B cell (primary cell): ENCODE results near the gene GRIK2.

Experiments
- EZH2 ChIP-seq: IDR thresholded peaks from 2 replicates; pipeline ENCODE4 v1.6.1; 2012; ENCODE audit warnings: borderline replicate concordance, low read depth, mild to moderate bottlenecking, moderate library complexity, low read length; ENCODE audit not compliant: insufficient read depth, poor library complexity, severe bottlenecking
- TF ChIP-seq, protein P1 (sequence below): fragments of 200-600 bp; IDR thresholded peaks from one replicate; pipeline ENCODE4 v1.8.0; 2022; ENCODE audit warnings: antibody characterized with exemption, mild to moderate bottlenecking

GRCh38 chr6:101847690-101848089, 454.2 kb downstream of the GRIK2 start:
- TF ChIP-seq, protein P1, sequence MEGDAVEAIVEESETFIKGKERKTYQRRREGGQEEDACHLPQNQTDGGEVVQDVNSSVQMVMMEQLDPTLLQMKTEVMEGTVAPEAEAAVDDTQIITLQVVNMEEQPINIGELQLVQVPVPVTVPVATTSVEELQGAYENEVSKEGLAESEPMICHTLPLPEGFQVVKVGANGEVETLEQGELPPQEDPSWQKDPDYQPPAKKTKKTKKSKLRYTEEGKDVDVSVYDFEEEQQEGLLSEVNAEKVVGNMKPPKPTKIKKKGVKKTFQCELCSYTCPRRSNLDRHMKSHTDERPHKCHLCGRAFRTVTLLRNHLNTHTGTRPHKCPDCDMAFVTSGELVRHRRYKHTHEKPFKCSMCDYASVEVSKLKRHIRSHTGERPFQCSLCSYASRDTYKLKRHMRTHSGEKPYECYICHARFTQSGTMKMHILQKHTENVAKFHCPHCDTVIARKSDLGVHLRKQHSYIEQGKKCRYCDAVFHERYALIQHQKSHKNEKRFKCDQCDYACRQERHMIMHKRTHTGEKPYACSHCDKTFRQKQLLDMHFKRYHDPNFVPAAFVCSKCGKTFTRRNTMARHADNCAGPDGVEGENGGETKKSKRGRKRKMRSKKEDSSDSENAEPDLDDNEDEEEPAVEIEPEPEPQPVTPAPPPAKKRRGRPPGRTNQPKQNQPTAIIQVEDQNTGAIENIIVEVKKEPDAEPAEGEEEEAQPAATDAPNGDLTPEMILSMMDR, result no peak
- TF ChIP-seq EZH2, result no peak
